Right renal cortex interstitium (tissue), 3 donors: ENCODE measurements around the gene BACH2. TPM values are rescaled to one million over a fixed set of nuclear protein-coding genes. Genes with fewer than 3 reads are reported as not detected.

Experiments used
- DNase-seq, 3 donors: peaks; one replicate each; pipeline ENCODE4 v3.0.0-alpha.2; 2013; ENCODE audit warnings: low read depth in 3 of 3, low spot score in 2 of 3
- polyA plus RNA-seq, 3 donors: library from polyadenylated mRNA; unstranded; fragments of 120-200 nt; gene quantifications; one replicate each; pipeline ENCODE4 v1.2.1, GENCODE V29; 2013; ENCODE audit not compliant: insufficient read length in 3 of 3

BACH2 gene
- polyA plus RNA-seq, 3 donors = 9.1 to 11.3 (median 10.0) TPM

DNA sequence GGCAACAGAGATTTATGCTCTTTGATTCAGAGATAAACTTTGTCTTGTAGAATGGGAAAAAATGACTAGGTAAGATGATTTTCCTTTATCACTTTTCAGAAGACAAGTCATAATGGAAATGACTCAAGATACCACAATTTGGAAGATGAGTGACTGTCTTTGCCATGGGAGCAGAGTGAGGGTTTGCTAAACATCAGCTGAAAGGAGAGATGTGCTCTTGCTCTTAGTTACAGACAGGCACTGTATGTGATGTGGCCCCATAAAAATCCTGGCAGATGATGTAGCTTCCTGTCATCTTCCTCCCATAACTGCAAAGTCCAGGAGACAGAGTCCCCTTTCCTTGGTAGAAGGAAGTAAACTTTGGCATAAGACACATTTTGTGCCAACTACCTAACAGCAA is 47.6 kb downstream of the BACH2 start:
- no peak for DNase-seq

GRCh38 chr6:90247262-90247661 is 49.4 kb downstream of the BACH2 start:
- no peak for DNase-seq

DNA sequence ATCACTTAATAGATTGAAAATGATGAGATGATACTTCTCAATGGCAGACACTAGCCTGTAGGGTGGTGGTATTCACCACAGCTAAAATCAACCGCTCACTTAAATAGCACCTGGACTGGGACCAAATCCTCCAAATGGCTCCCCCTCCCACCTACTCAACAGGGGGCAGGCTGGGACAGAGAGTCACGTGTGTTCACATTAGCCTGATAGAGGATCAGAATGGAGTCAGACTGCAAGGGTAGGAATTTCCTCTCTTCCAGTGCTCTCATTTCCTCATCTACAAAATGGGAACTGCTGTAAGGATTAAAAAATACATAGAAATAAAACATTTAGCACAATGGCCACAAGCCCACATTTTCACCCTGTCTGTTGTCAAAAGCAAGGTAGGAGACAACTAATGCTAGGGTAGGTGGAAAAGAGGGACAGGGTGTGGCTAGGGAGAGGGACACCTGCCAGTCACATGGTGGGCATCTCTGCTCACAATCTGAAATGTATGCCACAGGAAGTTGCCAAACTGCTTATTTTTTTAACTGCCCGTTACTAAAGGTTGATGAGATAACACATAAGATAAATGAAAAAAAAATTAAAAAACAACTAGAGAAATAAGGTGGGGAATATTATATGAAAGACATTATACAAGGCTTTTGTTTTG is 55.3 kb downstream of the BACH2 start:
- DNase-seq = no peak

- DNase-seq = no peak
These were observed 58.0 kb downstream of the BACH2 start for GRCh38 chr6:90238496-90239266.

GRCh38 chr6:90237350-90237990 is 59.2 kb downstream of the BACH2 start:
- no peak for DNase-seq

DNA sequence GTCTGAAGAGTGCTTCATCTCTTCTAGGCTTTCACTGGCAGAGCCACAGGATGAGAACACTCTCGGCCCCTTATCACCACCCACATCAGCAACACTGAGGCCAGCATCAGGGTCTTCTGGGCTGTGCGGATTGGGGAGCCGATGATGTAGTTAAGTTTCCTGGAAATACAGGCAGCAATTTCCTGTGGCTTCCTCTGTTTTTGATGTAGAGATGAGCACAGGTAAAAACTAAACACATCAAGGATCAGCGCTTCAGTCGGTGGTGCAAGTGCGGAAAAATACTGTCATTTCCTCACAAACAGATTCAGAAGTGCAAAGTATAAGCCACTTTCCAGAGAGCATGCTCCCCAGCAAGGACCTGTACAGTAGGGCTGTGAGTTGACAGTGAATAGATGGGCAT is 62.6 kb downstream of the BACH2 start:
- no peak for DNase-seq

DNA sequence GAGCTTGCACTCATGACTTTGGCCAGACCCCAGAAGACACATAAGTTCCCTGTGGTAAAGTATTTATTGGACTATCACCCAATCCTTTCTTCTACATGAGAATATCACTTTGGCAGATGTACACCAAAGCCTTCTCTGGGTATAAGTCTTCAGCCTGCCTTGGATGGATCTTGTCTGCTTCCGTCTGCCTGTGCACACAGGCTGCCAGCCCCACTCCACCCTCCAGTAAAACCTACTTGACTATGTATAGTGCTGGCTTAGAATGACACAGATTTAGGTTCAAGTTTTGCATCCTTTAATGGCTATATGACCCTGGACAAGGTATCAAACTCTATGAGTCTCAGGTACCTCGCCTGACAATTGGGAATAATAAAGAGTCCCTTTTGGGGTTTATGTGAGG is 63.4 kb downstream of the BACH2 start:
- DNase-seq = no peak

DNA sequence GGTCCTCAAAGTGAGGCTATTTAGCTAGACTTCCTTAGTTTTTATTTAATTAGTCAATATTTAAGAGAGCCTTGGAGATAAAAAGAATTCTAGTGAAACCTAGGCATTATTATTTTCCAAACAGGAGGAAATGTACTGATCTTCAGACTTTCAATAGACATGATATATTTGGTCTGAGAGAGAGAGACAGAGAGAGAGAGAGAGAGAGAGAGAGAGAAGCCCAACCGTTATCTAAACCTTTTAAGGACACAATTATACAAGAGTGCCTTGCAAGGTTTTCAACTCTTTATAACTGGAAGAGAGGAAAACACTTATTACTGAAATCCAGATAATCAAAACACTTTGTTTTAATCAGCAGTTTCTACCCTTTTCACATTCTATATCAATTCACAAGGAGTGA is 64.8 kb downstream of the BACH2 start:
- DNase-seq = no peak

- DNase-seq = no peak
These were observed 65.3 kb downstream of the BACH2 start for GRCh38 chr6:90231308-90231707.

- DNase-seq = no peak
These were observed 66.0 kb downstream of the BACH2 start for GRCh38 chr6:90230548-90231215.

DNA sequence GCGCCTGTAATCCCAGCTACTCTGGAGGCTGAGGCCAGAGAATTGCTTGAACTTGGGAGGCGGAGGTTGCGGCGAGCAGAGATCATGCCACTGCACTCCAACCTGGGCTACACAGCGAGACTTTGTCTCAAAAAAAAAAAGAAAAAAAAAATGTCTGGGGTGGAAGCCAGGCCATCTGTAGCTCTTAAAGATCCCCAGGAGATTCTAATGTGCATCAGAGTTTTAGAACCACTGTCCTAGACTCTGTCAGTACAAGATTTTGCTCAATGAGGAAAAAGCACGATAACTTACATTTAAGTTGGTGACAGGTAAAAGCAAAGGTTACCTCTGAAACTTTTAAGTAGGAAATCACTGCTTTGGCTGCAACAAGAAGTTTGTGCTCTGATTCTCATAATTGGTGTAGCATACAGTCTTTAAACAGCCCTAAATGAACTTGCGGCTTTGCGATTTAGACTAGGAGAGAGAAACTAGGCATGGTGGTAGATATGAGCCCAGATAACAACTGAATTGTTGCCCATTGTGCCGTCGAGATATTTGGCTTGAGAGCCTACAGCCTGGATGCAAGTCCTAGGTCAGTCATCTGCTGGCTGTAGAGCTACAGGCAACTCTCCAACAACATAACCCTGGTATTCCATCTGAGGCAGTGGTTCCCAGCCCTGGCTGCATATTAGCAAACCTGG is 67.2 kb downstream of the BACH2 start:
- DNase-seq = no peak

GRCh38 chr6:90227673-90228072 is 69.0 kb downstream of the BACH2 start:
- DNase-seq = no peak

- no peak for DNase-seq
These were observed 69.4 kb downstream of the BACH2 start for GRCh38 chr6:90227213-90227612.

DNA sequence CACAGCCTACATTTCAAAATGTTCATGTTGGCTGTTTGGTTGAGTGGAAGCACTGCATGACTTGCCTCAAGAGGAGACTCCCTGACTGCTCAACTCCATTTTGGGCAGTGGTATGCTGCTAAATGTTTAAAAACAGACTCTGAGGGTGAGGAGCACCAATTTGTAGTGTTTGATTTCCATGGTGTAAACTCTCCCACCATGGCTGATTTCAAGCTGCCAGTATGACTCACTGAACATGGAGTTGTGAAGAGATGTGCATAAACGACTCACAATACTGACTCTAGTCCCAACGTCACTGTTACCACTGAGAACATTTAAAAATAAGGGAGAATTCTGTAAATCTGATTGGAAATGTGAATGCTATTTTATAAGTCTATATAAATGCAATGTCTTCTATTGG is 70.4 kb downstream of the BACH2 start:
- DNase-seq = no peak

- no peak for DNase-seq
These were observed 72.4 kb downstream of the BACH2 start for GRCh38 chr6:90224196-90224595.

DNA sequence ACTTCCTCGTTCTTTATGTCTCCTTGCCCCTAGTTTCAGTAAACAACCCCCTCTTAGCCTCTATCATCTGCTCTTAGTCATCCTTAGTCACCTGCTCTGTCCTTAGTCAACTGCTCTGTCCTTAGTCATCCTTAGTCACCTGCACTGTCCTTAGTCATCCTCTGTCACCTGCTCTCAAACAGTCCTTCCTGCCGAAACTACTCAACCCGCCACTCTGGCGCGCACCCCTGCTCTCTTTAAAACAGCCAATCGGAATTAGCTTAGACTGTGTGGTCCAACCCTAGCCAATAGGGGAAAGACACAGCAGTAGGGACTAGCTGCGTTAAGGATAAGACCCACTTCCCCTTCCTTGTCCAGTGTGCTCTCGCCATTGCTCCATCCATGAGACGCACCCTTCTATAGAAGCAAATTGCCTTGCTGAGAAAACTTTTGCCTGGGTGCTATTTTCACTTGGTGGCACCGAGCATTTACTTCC is 73.9 kb downstream of the BACH2 start:
- no peak for DNase-seq

DNA sequence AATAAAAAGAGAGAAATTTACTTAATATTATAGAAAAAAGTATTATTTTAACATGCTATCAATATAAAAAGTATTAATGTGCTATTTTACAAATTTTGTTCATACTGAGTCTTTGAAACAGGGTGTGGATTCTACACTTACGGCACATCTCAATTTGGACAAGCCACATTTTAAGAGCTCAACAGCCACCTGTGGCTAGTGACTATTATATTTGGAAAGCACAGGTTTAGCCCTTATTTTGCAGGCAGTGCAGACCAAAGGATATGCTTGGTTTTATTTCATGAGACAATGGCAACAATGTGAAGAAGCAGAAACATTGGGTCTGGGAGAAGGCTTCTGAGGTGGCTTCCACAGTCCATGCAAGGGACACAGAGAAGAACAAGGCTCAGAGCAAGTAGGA is 74.6 kb downstream of the BACH2 start:
- DNase-seq = no peak

- no peak for DNase-seq
These were observed 75.2 kb downstream of the BACH2 start for GRCh38 chr6:90221403-90221802.

DNA sequence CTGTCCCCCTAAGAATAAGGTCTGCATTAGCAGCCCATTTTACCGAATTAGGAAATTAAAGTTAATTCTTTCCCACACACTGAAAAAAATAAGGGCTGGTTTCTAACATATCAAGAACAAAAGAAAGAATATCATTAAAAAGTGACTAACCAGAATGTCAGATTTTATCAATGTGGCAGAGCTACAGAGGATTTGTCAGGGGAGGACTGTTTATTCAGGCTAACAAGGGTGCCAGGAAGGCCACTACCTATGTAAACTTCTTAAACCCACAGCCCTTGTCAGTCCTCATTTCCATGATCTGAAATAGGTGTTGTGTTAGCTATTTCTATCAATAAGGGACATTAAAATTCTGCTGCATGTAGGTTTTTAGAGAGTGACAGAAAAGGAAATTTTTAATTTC is 76.4 kb downstream of the BACH2 start:
- DNase-seq = no peak

DNA sequence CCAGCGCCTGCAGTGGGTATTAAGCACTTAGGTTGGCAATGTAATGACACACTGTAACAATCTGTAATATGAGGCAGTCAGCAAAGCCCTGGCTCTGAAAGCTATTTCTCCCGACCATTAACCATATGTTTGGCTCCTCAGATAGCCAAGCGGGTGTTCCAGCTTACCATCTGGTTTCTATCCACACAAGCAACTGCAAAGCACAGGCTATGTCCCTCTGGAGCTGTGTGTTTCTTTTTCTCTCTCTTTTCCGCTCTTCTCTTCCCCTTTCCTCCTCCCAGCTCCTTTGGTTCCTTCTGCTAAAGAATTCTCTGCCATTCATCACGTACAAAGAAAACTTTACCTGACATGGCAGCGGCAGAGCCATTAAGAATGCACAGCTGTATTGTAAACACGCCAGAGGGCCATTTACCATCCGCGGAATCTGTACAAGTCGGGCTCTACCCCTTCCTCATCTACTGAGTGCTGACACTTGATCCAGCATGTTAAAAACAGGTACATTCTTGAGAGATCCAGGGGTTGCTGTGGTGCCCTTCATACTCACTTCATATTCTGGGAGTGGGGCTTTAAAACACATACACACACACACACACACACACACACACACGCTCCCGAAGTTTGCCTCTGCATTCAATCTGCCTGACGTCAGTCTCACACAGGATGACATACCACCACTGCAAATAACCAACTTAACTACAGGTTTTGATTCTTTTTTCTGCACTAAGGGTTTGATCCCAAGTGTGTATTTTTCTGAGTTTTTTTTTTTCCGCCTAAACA is 77.2 kb downstream of the BACH2 start:
- peak; percentile 71 to 78 (median 75) for DNase-seq
